Measurements from ENCODE around the gene FBXW7. TPM values are rescaled to one million over a fixed set of nuclear protein-coding genes. Genes with fewer than 3 reads are reported as not detected.

FBXW7 gene
- total and polyA plus RNA-seq, 2 donors = 27.2 to 114 TPM

DNA sequence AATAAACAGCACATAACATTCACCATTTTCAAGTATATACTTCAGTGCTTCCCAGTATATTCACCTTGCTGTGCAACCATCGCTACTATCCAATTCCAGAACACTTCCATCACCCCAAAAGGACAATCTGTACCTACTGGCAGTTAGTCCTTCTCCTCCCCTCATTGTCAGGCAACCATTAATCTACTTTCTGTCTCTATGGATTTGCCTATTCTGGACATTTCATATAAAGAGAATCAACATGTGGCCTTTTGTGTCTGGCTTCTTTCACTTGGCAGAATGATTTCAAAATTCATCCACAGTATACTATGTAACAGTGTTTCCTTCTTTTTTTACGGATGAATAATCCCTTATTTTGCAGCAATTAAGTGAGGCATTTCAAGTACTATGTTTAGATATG, 189.4 kb downstream of the FBXW7 start:
- Histone ChIP-seq H3K4me1 (ENCODE audit: control insufficient read depth in 2 of 2, insufficient read depth in 2 of 2, low read length in 2 of 2) (no peaks in the 10 kb centered on the region), H3K27me3 (ENCODE audit: control insufficient read depth in 2 of 2, insufficient read depth in 1 of 2, low read length in 1 of 2) (no peaks in the 10 kb centered on the region), H3K4me3 (ENCODE audit: low read length in 2 of 2) (no peak overlapping the region), H3K9me3 (ENCODE audit: control insufficient read depth in 2 of 2, insufficient read depth in 1 of 2, low read length in 1 of 2) (no peaks in the 10 kb centered on the region), H3K36me3 (ENCODE audit: control insufficient read depth in 2 of 2, insufficient read depth in 2 of 2, low read length in 1 of 2) (peaks cover 0 to 15% of the 10 kb centered on the region in 2 donors), H3K27ac (ENCODE audit: low read depth in 1 of 2, low read length in 1 of 2) (no peak overlapping the region)
- no peak for DNase-seq (ENCODE audit: low read depth in 6 of 9, low spot score in 9 of 9)
- WGBS = over 99% methylated on average over 2 of the region's 2 CpGs

DNA sequence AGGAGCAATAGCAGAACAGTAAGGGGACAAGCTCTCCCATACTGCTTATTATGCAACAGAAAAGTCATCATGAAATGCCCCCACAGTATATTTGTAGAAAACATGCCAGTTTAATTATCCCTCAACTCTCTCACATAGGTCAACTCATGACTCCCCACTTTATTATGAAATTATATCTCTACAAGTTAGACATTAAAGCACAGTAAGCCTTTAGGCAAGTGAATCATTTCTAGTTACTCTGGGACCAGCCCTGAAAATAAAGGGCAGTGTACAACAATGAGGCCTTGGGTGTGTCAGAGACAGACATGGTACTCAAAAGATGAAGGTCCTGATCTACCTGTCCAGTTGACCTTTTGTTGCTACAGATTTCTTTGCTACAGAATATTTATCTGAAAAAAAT, 191.9 kb downstream of the FBXW7 start:
- DNase-seq (ENCODE audit: low read depth in 6 of 9, low spot score in 9 of 9) = no peak
- Histone ChIP-seq H3K9me3 (ENCODE audit: control insufficient read depth in 2 of 2, insufficient read depth in 1 of 2, low read length in 1 of 2) (no peaks in the 10 kb centered on the region), H3K4me3 (ENCODE audit: low read length in 2 of 2) (no peak overlapping the region), H3K27me3 (ENCODE audit: control insufficient read depth in 2 of 2, insufficient read depth in 1 of 2, low read length in 1 of 2) (no peaks in the 10 kb centered on the region), H3K36me3 (ENCODE audit: control insufficient read depth in 2 of 2, insufficient read depth in 2 of 2, low read length in 1 of 2) (peaks cover 2 to 15% of the 10 kb centered on the region in 2 donors), H3K27ac (ENCODE audit: low read depth in 1 of 2, low read length in 1 of 2) (no peak overlapping the region), H3K4me1 (ENCODE audit: control insufficient read depth in 2 of 2, insufficient read depth in 2 of 2, low read length in 2 of 2) (no peaks in the 10 kb centered on the region)

DNA sequence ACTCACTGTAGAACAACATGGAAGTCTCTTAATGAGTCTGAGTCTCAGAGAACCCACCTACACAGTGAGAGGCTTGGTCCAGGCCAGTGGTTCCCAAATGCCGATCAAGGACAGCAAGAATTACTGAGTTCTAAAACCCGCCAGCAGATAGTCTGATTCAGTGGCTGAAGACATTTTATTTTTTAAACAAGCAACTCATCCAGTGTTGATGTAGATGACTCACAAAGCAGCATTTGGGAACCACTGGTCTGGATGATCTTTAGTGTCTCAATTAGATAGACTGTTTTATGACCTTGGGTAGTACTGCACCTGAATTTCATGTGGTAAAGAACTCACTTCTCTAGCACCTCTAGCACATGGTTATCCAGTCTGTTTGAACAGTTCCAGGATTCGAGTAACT, 193.6 kb downstream of the FBXW7 start:
- over 99% methylated on average over 3 of the region's 3 CpGs for WGBS
- Histone ChIP-seq H3K27ac (ENCODE audit: low read depth in 1 of 2, low read length in 1 of 2) (no peak overlapping the region), H3K9me3 (ENCODE audit: control insufficient read depth in 2 of 2, insufficient read depth in 1 of 2, low read length in 1 of 2) (no peaks in the 10 kb centered on the region), H3K4me3 (ENCODE audit: low read length in 2 of 2) (no peak overlapping the region), H3K27me3 (ENCODE audit: control insufficient read depth in 2 of 2, insufficient read depth in 1 of 2, low read length in 1 of 2) (no peaks in the 10 kb centered on the region), H3K4me1 (ENCODE audit: control insufficient read depth in 2 of 2, insufficient read depth in 2 of 2, low read length in 2 of 2) (no peaks in the 10 kb centered on the region), H3K36me3 (ENCODE audit: control insufficient read depth in 2 of 2, insufficient read depth in 2 of 2, low read length in 1 of 2) (peaks cover 2 to 19% of the 10 kb centered on the region in 2 donors)
- DNase-seq (ENCODE audit: low read depth in 6 of 9, low spot score in 9 of 9) = no peak

DNA sequence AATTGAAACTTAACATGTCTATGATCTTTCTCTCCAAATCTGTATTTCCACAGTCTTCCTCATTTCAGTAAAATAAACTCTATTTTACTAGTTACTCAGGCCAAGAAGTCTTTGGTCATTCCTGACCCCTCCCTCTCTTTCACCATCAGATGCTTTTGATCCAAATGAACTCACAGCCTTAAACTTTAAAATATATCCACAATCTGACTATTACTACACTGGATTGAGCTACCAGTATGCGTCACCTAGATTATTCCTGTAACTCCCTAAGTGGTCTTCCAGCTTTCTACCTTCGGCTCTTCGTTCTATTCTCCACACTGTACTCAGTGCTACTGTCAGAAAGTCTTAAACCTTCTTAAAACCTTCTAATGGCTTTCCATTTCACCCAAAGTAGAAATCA, 195.1 kb downstream of the FBXW7 start:
- no peaks in the 10 kb centered on the region for H3K9me3 ChIP-seq (ENCODE audit: control insufficient read depth in 2 of 2, insufficient read depth in 1 of 2, low read length in 1 of 2)
- WGBS = 99% methylated on average over 3 of the region's 3 CpGs
- H3K27me3 ChIP-seq (ENCODE audit: control insufficient read depth in 2 of 2, insufficient read depth in 1 of 2, low read length in 1 of 2) = no peaks in the 10 kb centered on the region
- no peak for DNase-seq (ENCODE audit: low read depth in 6 of 9, low spot score in 9 of 9)
- H3K36me3 ChIP-seq (ENCODE audit: control insufficient read depth in 2 of 2, insufficient read depth in 2 of 2, low read length in 1 of 2) = peaks cover 2 to 12% of the 10 kb centered on the region in 2 donors
- no peak overlapping the region for H3K27ac ChIP-seq (ENCODE audit: low read depth in 1 of 2, low read length in 1 of 2)
- H3K4me1 ChIP-seq (ENCODE audit: control insufficient read depth in 2 of 2, insufficient read depth in 2 of 2, low read length in 2 of 2) = no peaks in the 10 kb centered on the region
- no peak overlapping the region for H3K4me3 ChIP-seq (ENCODE audit: low read length in 2 of 2)

DNA sequence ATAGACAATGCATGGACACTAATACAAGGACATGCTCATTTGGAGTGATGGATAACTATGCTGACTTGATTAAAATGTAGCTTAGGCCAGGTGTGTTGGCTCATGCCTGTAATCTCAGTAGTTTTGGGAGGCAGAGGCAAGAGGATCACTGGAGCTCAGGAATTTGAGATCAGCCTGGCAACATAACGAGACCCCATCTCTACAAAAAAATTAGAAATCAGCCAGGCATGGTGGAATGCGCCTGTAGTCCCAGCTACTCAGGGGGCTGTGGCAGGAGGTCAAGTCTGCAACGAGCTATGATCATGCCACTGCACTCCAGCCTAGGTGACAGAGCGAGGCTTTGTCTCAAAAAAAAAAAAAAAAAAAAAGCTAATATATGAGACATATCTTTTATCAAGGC, 196.3 kb downstream of the FBXW7 start:
- H3K36me3 ChIP-seq (ENCODE audit: control insufficient read depth in 2 of 2, insufficient read depth in 2 of 2, low read length in 1 of 2) = peaks cover 2 to 12% of the 10 kb centered on the region in 2 donors
- H3K4me3 ChIP-seq (ENCODE audit: low read length in 2 of 2) = no peak overlapping the region
- WGBS = 96% methylated on average over 4 of the region's 4 CpGs
- H3K27ac ChIP-seq (ENCODE audit: low read depth in 1 of 2, low read length in 1 of 2) = no peak overlapping the region
- no peak for DNase-seq (ENCODE audit: low read depth in 6 of 9, low spot score in 9 of 9)
- H3K27me3 ChIP-seq (ENCODE audit: control insufficient read depth in 2 of 2, insufficient read depth in 1 of 2, low read length in 1 of 2) = no peaks in the 10 kb centered on the region
- H3K4me1 ChIP-seq (ENCODE audit: control insufficient read depth in 2 of 2, insufficient read depth in 2 of 2, low read length in 2 of 2) = no peaks in the 10 kb centered on the region
- no peaks in the 10 kb centered on the region for H3K9me3 ChIP-seq (ENCODE audit: control insufficient read depth in 2 of 2, insufficient read depth in 1 of 2, low read length in 1 of 2)

DNA sequence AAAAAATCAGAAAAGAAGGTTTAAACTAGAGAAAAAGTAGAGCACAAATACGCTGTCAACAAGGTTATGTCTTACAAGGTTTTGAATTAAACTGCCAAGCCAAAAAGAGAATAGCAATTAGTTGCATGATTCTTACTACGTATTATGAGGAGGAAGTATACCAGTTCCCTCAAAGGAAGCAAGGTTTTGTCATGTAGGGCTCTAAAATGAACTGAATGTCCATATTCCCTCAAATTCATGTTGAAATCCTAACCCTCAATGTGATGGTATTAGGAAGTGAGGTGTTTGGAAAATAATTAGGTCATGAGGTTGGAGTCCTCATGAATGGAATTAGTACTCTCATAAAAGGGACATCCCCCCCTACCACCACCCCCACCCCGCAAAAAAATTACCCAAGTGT, 201.0 kb downstream of the FBXW7 start:
- 63% methylated on average over 3 of the region's 3 CpGs for WGBS
- H3K36me3 ChIP-seq (ENCODE audit: control insufficient read depth in 2 of 2, insufficient read depth in 2 of 2, low read length in 1 of 2) = peaks cover 2 to 19% of the 10 kb centered on the region in 2 donors
- H3K4me3 ChIP-seq (ENCODE audit: low read length in 2 of 2) = no peak overlapping the region
- no peak overlapping the region for H3K27ac ChIP-seq (ENCODE audit: low read depth in 1 of 2, low read length in 1 of 2)
- DNase-seq (ENCODE audit: low read depth in 6 of 9, low spot score in 9 of 9) = no peak
- no peaks in the 10 kb centered on the region for H3K9me3 ChIP-seq (ENCODE audit: control insufficient read depth in 2 of 2, insufficient read depth in 1 of 2, low read length in 1 of 2)
- H3K4me1 ChIP-seq (ENCODE audit: control insufficient read depth in 2 of 2, insufficient read depth in 2 of 2, low read length in 2 of 2) = no peaks in the 10 kb centered on the region
- H3K27me3 ChIP-seq (ENCODE audit: control insufficient read depth in 2 of 2, insufficient read depth in 1 of 2, low read length in 1 of 2) = no peaks in the 10 kb centered on the region

DNA sequence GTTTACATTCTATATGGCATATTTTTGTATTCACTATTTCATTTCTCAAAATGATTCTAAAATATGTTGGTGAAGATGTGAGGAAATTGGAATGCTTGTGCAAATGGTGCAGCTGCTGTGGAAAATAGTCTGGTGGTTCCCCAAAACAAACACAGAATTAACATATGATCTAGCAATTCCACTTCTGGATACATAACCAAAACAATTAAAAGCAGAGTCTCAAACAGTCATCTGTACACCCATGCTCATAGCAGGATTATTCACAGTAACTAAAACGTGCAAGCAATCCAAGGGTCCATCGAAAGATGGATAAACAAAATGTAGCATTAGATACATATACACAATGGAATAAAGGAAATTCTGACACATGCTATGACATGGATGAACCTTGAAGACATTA, 204.8 kb downstream of the FBXW7 start:
- Histone ChIP-seq H3K9me3 (ENCODE audit: control insufficient read depth in 2 of 2, insufficient read depth in 1 of 2, low read length in 1 of 2) (no peaks in the 10 kb centered on the region), H3K36me3 (ENCODE audit: control insufficient read depth in 2 of 2, insufficient read depth in 2 of 2, low read length in 1 of 2) (peaks cover 0 to 32% of the 10 kb centered on the region in 2 donors), H3K4me1 (ENCODE audit: control insufficient read depth in 2 of 2, insufficient read depth in 2 of 2, low read length in 2 of 2) (no peaks in the 10 kb centered on the region), H3K27ac (ENCODE audit: low read depth in 1 of 2, low read length in 1 of 2) (no peak overlapping the region), H3K27me3 (ENCODE audit: control insufficient read depth in 2 of 2, insufficient read depth in 1 of 2, low read length in 1 of 2) (no peaks in the 10 kb centered on the region), H3K4me3 (ENCODE audit: low read length in 2 of 2) (no peak overlapping the region)
- DNase-seq (ENCODE audit: low read depth in 6 of 9, low spot score in 9 of 9) = no peak
- WGBS = 96% methylated on average over 2 of the region's 2 CpGs

DNA sequence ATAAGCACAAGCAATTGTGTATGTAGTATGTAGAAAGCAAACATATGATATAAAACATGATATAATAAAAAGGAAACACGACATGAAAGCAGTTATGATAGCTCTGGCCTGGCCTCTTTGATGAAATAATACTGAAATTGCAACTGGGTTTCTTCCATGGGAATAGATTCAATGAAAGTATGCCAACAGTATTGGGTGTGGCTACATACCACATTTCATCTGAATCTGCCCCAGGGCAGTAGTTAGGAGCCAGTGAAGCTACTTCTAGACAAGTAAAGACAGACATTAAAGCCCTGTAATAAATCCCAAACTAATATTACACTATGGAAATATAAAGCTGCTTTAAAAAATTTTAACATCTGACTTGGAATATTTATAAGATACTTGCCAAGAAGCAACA, 207.3 kb downstream of the FBXW7 start:
- H3K4me1 ChIP-seq (ENCODE audit: control insufficient read depth in 2 of 2, insufficient read depth in 2 of 2, low read length in 2 of 2) = no peaks in the 10 kb centered on the region
- H3K27me3 ChIP-seq (ENCODE audit: control insufficient read depth in 2 of 2, insufficient read depth in 1 of 2, low read length in 1 of 2) = no peaks in the 10 kb centered on the region
- no peak for DNase-seq (ENCODE audit: low read depth in 6 of 9, low spot score in 9 of 9)
- peaks cover 0 to 46% of the 10 kb centered on the region in 2 donors for H3K36me3 ChIP-seq (ENCODE audit: control insufficient read depth in 2 of 2, insufficient read depth in 2 of 2, low read length in 1 of 2)
- WGBS = 93% methylated on average over 1 of the region's 1 CpG
- H3K4me3 ChIP-seq (ENCODE audit: low read length in 2 of 2) = no peak overlapping the region
- no peaks in the 10 kb centered on the region for H3K9me3 ChIP-seq (ENCODE audit: control insufficient read depth in 2 of 2, insufficient read depth in 1 of 2, low read length in 1 of 2)
- no peak overlapping the region for H3K27ac ChIP-seq (ENCODE audit: low read depth in 1 of 2, low read length in 1 of 2)

DNA sequence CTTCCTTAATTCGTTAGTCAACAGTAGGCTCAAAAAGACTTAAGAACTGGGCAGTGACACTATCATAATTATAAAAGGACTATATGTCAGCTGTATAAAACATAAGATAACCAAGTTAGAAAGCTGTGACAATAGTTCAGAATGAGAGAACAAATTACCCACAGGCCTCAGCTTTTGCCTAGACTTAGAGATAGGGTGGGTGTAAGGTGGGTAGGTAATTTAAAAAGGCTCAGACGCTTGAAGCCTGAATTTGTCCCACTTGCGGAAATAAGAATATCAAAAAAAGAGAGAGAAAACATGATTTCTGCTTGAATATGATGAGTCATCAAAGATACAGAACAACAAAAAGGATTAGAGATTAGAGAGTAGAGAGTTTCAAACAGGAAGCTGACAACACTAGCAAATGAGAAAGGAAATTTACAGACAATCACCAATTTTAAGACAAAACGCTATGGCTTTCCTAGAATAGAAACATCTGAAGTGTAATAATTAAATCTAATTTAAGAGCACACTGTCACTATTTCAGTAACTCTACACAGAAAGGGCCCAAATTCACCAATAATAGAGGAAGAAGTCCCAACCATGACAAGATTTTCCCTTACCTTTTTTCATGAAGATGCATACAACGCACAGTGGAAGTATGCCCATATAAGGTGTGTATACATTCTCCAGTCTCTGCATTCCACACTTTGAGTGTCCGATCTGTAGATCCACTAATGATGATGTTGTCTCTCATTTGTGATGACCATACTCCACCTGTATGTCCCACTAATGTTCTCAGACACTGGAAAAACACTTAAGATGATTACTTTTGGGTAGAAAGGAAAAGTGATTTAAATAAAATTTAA, 208.1 kb downstream of the FBXW7 start:
- 97% methylated on average over 6 of the region's 6 CpGs for WGBS
- H3K36me3 ChIP-seq (ENCODE audit: control insufficient read depth in 2 of 2, insufficient read depth in 2 of 2, low read length in 1 of 2) = peaks cover 1 to 53% of the 10 kb centered on the region in 2 donors

More for the DNA sequence above, 208.1 kb downstream of the FBXW7 start:
- peaks cover 0 to under 1% of the 10 kb centered on the region in 2 donors for H3K4me1 ChIP-seq (ENCODE audit: control insufficient read depth in 2 of 2, insufficient read depth in 2 of 2, low read length in 2 of 2)
- H3K27ac ChIP-seq (ENCODE audit: low read depth in 1 of 2, low read length in 1 of 2) = no peak overlapping the region
- no peak overlapping the region for H3K4me3 ChIP-seq (ENCODE audit: low read length in 2 of 2)
- no peaks in the 10 kb centered on the region for H3K9me3 ChIP-seq (ENCODE audit: control insufficient read depth in 2 of 2, insufficient read depth in 1 of 2, low read length in 1 of 2)
- H3K27me3 ChIP-seq (ENCODE audit: control insufficient read depth in 2 of 2, insufficient read depth in 1 of 2, low read length in 1 of 2) = no peaks in the 10 kb centered on the region
- no peak for DNase-seq (ENCODE audit: low read depth in 6 of 9, low spot score in 9 of 9)

All from thymus (tissue), 11 donors.